ENCODE measurements around the gene DZIP1L.

DNA sequence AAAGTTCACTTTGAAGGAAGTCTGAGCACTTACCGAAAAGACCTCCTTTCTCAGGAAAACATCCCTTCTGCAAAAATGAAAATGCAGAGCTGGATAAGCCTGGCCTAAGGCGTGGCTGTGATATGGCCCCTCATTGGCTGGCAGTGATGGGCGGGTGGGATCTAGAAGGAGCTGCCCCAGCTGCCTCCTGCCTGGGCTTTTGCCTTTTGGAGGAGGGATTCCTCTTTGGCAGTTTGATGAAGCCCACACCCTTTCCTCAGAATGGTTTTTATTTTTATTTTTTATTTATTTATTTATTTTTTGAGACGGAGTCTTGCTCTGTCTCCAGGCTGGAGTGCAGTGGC, 4.0 kb upstream of the DZIP1L start:
- TF ChIP-seq, protein P1, sequence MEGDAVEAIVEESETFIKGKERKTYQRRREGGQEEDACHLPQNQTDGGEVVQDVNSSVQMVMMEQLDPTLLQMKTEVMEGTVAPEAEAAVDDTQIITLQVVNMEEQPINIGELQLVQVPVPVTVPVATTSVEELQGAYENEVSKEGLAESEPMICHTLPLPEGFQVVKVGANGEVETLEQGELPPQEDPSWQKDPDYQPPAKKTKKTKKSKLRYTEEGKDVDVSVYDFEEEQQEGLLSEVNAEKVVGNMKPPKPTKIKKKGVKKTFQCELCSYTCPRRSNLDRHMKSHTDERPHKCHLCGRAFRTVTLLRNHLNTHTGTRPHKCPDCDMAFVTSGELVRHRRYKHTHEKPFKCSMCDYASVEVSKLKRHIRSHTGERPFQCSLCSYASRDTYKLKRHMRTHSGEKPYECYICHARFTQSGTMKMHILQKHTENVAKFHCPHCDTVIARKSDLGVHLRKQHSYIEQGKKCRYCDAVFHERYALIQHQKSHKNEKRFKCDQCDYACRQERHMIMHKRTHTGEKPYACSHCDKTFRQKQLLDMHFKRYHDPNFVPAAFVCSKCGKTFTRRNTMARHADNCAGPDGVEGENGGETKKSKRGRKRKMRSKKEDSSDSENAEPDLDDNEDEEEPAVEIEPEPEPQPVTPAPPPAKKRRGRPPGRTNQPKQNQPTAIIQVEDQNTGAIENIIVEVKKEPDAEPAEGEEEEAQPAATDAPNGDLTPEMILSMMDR (IDR thresholded peaks at IDR 0.05), result no peak
- no peak for TF ChIP-seq NR1H2 (CRISPR knock-in tag; IDR thresholded peaks at IDR 0.05)
- TF ChIP-seq, protein P2, sequence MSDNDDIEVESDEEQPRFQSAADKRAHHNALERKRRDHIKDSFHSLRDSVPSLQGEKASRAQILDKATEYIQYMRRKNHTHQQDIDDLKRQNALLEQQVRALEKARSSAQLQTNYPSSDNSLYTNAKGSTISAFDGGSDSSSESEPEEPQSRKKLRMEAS (CRISPR knock-in tag; IDR thresholded peaks at IDR 0.05), result no peak
- TF ChIP-seq, protein P3, sequence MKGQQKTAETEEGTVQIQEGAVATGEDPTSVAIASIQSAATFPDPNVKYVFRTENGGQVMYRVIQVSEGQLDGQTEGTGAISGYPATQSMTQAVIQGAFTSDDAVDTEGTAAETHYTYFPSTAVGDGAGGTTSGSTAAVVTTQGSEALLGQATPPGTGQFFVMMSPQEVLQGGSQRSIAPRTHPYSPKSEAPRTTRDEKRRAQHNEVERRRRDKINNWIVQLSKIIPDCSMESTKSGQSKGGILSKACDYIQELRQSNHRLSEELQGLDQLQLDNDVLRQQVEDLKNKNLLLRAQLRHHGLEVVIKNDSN (CRISPR knock-in tag; IDR thresholded peaks at IDR 0.05), result no peak
